WTC11 (cell line): ENCODE measurements around the gene UBE2M.

ENCODE experiments used
- RELA ChIP-seq: sonication (generic); formaldehyde crosslinking; IDR thresholded peaks from 2 replicates; pipeline ENCODE4 v1.8.1; 2022; ENCODE audit warnings: missing genetic modification reagents, mild to moderate bottlenecking, borderline replicate concordance
- ZNF121 ChIP-seq: sonication (generic); formaldehyde crosslinking; IDR thresholded peaks from 2 replicates; pipeline ENCODE4 v1.8.0; 2023; ENCODE audit warnings: missing genetic modification reagents
- TF ChIP-seq, protein P1 (sequence below): fragments of 200-600 bp; IDR thresholded peaks from 2 replicates; pipeline ENCODE4 v1.8.0; 2022; ENCODE audit warnings: antibody characterized with exemption
- TF ChIP-seq, protein P2 (sequence below): sonication (generic); formaldehyde crosslinking; conservative IDR thresholded peaks from 2 replicates; pipeline ENCODE4 v1.8.1; 2022; ENCODE audit warnings: mild to moderate bottlenecking, missing genetic modification reagents

GRCh38 chr19:58531034-58531840 is 27.2 kb downstream of the UBE2M start:
- TF ChIP-seq RELA (CRISPR knock-in tag) (no peak), ZNF121 (CRISPR knock-in tag) (no peak)
- TF ChIP-seq, protein P1, sequence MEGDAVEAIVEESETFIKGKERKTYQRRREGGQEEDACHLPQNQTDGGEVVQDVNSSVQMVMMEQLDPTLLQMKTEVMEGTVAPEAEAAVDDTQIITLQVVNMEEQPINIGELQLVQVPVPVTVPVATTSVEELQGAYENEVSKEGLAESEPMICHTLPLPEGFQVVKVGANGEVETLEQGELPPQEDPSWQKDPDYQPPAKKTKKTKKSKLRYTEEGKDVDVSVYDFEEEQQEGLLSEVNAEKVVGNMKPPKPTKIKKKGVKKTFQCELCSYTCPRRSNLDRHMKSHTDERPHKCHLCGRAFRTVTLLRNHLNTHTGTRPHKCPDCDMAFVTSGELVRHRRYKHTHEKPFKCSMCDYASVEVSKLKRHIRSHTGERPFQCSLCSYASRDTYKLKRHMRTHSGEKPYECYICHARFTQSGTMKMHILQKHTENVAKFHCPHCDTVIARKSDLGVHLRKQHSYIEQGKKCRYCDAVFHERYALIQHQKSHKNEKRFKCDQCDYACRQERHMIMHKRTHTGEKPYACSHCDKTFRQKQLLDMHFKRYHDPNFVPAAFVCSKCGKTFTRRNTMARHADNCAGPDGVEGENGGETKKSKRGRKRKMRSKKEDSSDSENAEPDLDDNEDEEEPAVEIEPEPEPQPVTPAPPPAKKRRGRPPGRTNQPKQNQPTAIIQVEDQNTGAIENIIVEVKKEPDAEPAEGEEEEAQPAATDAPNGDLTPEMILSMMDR, result no peak
- TF ChIP-seq, protein P2, sequence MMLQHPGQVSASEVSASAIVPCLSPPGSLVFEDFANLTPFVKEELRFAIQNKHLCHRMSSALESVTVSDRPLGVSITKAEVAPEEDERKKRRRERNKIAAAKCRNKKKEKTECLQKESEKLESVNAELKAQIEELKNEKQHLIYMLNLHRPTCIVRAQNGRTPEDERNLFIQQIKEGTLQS (CRISPR knock-in tag), result no peak
